GM12801 (cell line): ENCODE data around the gene TMEM181.

Experiments
- CTCF ChIP-seq: IDR thresholded peaks from one replicate; pipeline ENCODE4 v1.5.1; 2011; ENCODE audit warnings: control low read depth; ENCODE audit not compliant: insufficient read length; ENCODE audit errors: extremely low read depth

The TMEM181 gene

DNA sequence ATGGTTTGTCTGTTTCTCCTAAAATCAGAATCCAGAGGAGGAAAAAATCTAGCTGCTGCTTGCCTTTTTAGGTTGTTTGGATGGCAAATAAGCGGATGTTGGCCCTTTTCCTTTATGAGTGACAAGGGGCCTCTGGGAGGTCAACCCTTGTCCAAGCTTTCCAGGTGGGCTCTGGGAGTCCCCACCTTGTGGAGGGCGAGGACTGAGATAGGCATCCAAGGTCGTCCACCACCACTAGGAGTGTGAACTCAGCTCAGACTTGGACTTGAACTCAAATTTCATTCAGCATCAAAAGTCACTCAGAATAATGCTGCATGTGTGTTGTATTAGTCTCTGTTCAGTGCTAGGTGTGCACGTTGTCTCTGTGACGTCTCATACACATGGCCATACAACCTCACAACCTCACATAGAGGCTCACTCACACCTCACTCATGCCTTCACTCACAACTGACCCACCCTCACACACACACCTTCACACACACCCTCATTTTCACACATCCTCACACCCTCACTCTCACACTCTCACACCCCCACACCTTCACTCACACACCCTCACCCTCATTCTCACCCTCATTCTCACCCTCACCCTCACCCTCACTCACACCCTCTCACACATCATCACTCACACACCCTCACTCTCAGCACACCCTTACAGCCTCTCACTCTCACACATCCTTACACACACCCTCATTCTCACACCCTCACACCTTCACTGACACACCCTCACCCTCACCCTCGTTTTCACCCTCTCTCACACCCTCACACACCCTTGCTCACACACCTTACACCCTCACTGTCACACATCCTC, 66.7 kb downstream of the TMEM181 start:
- no peak for TF ChIP-seq CTCF

DNA sequence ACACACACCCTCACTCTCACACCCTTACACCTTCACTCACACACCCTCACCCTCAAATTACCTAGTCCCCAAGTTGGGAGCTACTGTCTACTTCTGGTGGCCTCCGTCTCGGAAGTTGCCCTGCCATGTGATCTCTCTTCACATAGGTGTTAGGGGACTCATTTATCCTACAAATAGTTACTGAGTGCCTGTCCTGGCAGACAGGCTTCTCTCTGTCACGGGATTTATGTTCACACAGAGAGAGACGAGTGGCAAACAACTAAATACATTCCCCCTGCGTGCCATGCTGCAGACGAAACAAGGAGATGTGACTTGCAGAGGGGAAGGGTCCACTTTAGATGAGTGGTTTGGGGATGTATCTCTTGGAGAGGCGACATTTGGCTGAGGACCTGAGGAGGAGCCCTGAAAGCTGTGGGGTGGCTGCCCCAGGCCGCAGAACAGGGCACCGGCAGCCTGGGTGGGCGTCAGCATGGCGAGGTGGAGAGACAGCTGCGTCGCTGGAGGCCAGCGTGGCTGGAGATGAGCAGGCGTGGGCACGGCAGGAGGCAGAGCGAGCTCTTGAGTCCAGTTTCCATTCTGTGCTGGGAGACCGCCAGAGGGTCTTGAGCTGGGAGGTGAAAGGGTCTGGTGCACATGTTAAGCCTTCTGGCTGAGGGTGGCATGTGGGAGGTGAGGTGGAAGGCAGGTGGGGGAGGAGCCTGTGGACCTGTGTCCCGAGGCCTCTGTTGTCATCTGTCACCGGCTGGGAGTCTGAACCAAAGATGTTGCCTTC, 67.5 kb downstream of the TMEM181 start:
- no peak for TF ChIP-seq CTCF

DNA sequence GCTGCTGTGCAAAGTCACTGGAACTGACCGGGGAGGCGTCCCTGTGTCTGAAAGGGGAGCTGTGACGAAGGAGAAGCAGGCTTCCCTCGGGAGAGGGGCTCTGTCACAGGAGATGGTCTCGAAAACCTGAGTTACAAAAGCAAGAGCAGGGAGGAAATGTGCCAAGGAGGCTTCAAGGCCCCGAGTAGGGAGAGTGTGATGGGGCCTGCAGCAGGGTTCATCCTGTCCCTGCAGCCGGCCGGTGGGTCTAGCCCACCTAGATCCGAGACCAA, 68.0 kb downstream of the TMEM181 start:
- TF ChIP-seq CTCF: no peak

GRCh38 chr6:158628542-158628941, 68.7 kb downstream of the TMEM181 start:
- no peak for TF ChIP-seq CTCF

GRCh38 chr6:158629367-158630221, 69.7 kb downstream of the TMEM181 start:
- TF ChIP-seq CTCF: no peak

GRCh38 chr6:158630938-158631616, 71.2 kb downstream of the TMEM181 start:
- no peak for TF ChIP-seq CTCF
